Epithelial cell of proximal tubule (primary cell): ENCODE results near the gene RNU1-2. TPM values are rescaled to one million over a fixed set of nuclear protein-coding genes. Genes with fewer than 3 reads are reported as not detected.

Experiments used
- total RNA-seq: library from RNA; depleted of rRNA; stranded (reverse); fragments of >200 nt; gene quantifications from 2 replicates; pipeline ENCODE4 v1.2.3, GENCODE V29; 2015

Gene RNU1-2
- total RNA-seq, 1 donor from 2014 or later, result under 0.01 TPM

Other genes with a start within 250 kb of the RNU1-2 start
- under 0.01 TPM in 2 replicates for gene RNU1-3, start 229.0 kb upstream of the RNU1-2 start, total RNA-seq
- under 0.01 TPM in 2 replicates for gene RNU1-4, start 155.5 kb upstream of the RNU1-2 start, total RNA-seq
- 15.2 and 17.7 TPM in 2 replicates for gene CROCC, start 26.0 kb downstream of the RNU1-2 start, total RNA-seq
- 42.2 and 53.2 TPM in 2 replicates for gene MFAP2, start 84.6 kb downstream of the RNU1-2 start, total RNA-seq
- 75.7 and 87.8 TPM in 2 replicates for gene ATP13A2, start 115.9 kb downstream of the RNU1-2 start, total RNA-seq
- gene SDHB, start 158.1 kb downstream of the RNU1-2 start, total RNA-seq, result 118 and 183 TPM in 2 replicates
- gene PADI2, start 223.5 kb downstream of the RNU1-2 start, total RNA-seq, result 1.5 and 15.2 TPM in 2 replicates